MCF 10A (cell line): ENCODE data around the gene PEMT. TPM values are rescaled to one million over a fixed set of nuclear protein-coding genes. Genes with fewer than 3 reads are reported as not detected.

Experiments
- BruUV-seq: library from RNA; stranded (reverse); fragments of 400-500 nt; replicated peaks from 2 replicates; lab custom pipeline; 2021; lab: Mats Ljungman, UMichigan
- CTCF ChIA-PET: fragments of 300-600 bp; sonication (Branson Sonifier 250); formaldehyde crosslinking; extraction: SDS; loops from one replicate; lab custom pipeline; 2021; ENCODE audit warnings: antibody characterized with exemption, inconsistent platforms; lab: Yijun Ruan, JAX
- POLR2A ChIA-PET: fragments of 300-600, 350-650 bp; sonication (Branson Sonifier 250); formaldehyde crosslinking; extraction: SDS; loops from one replicate; lab custom pipeline; 2020; ENCODE audit warnings: antibody characterized with exemption, inconsistent platforms; lab: Yijun Ruan, JAX
- DNase-seq: peaks from one replicate; pipeline ENCODE4 v3.0.0-alpha.2; 2018; ENCODE audit not compliant: unreplicated experiment
- H3K27ac Mint-ChIP-seq: one replicate; pipeline ENCODE4 v1.8.0; 2022; ENCODE audit warnings: mild to moderate bottlenecking, low read depth, mixed read lengths; ENCODE audit not compliant: unreplicated experiment
- H3K27me3 Mint-ChIP-seq: one replicate; pipeline ENCODE4 v1.8.0; 2022; ENCODE audit warnings: mixed read lengths; ENCODE audit not compliant: insufficient read depth, unreplicated experiment
- H3K36me3 Mint-ChIP-seq: one replicate; pipeline ENCODE4 v1.8.0; 2022; ENCODE audit warnings: mild to moderate bottlenecking, moderate library complexity, mixed read lengths; ENCODE audit not compliant: insufficient read depth, unreplicated experiment
- H3K4me1 Mint-ChIP-seq: one replicate; pipeline ENCODE4 v1.8.0; 2022; ENCODE audit warnings: mixed read lengths; ENCODE audit not compliant: insufficient read depth, unreplicated experiment
- H3K4me3 Mint-ChIP-seq: one replicate; pipeline ENCODE4 v1.8.0; 2022; ENCODE audit warnings: mild to moderate bottlenecking, moderate library complexity, mixed read lengths; ENCODE audit not compliant: unreplicated experiment
- H3K9me3 Mint-ChIP-seq: one replicate; pipeline ENCODE4 v1.8.0; 2022; ENCODE audit warnings: mixed read lengths; ENCODE audit not compliant: unreplicated experiment
- CTCF ChIP-seq: fragments of 200-600 bp; IDR thresholded peaks from one replicate; pipeline ENCODE4 v1.8.0; 2022; ENCODE audit warnings: antibody characterized with exemption, mild to moderate bottlenecking; ENCODE audit not compliant: unreplicated experiment
- intact Hi-C: fragments of 100-400 bp; cut with micrococcal nuclease; formaldehyde crosslinking; loops from 2 replicates; pipeline ENCODE4 v1.14.1; 2022
- total RNA-seq: library from RNA; stranded (reverse); gene quantifications from 2 replicates; pipeline ENCODE4 v1.2.3, GENCODE V29; 2022

PEMT gene
- total RNA-seq, 1 experiment from 2014 or later, result 49.8 TPM

DNA sequence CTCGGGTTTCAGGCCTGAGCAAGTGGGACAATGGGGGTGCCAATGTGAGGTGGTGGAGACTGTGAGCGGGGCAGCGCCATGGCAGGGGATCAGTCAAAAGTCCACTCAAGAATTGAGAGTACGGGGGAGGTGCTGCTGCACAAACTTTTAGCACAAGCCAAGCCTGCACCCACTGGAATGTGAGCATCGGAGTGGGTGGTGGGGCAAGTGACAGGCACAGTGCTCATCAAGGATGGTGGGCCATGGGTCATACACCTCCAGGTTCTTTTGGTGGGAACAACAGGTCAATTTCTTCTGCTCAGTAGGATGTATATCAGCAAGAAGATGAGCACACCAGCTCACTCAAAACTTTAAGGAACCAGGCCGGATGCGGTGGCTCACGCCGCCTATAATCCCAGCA is 32.4 kb upstream of the PEMT start:
- no peak for TF ChIP-seq CTCF
- intact Hi-C loops, result no loop called here
- no peaks in the 10 kb centered on the region for H3K4me1 Mint-ChIP-seq
- no peaks in the 10 kb centered on the region for H3K9me3 Mint-ChIP-seq
- H3K27ac Mint-ChIP-seq, result no peak overlapping the region
- H3K27me3 Mint-ChIP-seq, result peaks cover 19% of the 10 kb centered on the region
- BruUV-seq, result no TSS peak
- H3K4me3 Mint-ChIP-seq, result no peak overlapping the region
- ChIA-PET POLR2A (no interaction called here), CTCF (no interaction called here)
- no peaks in the 10 kb centered on the region for H3K36me3 Mint-ChIP-seq
- no peak for DNase-seq

GRCh38 chr17:17621254-17621653 is 29.7 kb upstream of the PEMT start:
- intact Hi-C loops, result no loop called here
- no peak for DNase-seq
- Mint-ChIP-seq H3K4me1 (no peaks in the 10 kb centered on the region), H3K4me3 (no peak overlapping the region), H3K27ac (peak overlapping the region; percentile 28), H3K27me3 (peaks cover 19% of the 10 kb centered on the region), H3K36me3 (no peaks in the 10 kb centered on the region), H3K9me3 (no peaks in the 10 kb centered on the region)
- BruUV-seq, result no TSS peak
- no peak for TF ChIP-seq CTCF
- ChIA-PET CTCF (no interaction called here), POLR2A (interaction anchor here (0.7 kb wide), 1 partner anchor 15 kb away, joined by 3 read pairs; no protein-coding TSS in a partner anchor)

- ChIA-PET CTCF (interaction anchor here (0.5 to 4.5 kb wide), 23 partner anchors 9 to 1428 kb away, joined by 3 to 32 read pairs (median 4); partner anchors contain the start of genes PEMT and RASD1), POLR2A (interaction anchor here (0.6 to 1.4 kb wide), 6 partner anchors 8 to 655 kb away, joined by 3 to 8 read pairs (median 3); no protein-coding TSS in a partner anchor)
- intact Hi-C loops, result loop anchor here (1.0 to 2.0 kb wide), 2 partner anchors 117 to 257 kb away; partner anchors contain the start of gene RASD1
- no peaks in the 10 kb centered on the region for H3K4me1 Mint-ChIP-seq
- peak; percentile 44 for TF ChIP-seq CTCF
- BruUV-seq, result no TSS peak
- DNase-seq, result peak; percentile 69
- H3K27me3 Mint-ChIP-seq, result no peaks in the 10 kb centered on the region
- peaks cover 7% of the 10 kb centered on the region for H3K9me3 Mint-ChIP-seq
- no peak overlapping the region for H3K4me3 Mint-ChIP-seq
- H3K36me3 Mint-ChIP-seq, result no peaks in the 10 kb centered on the region
- H3K27ac Mint-ChIP-seq, result no peak overlapping the region
These were observed 22.2 kb upstream of the PEMT start for GRCh38 chr17:17613708-17614114.

DNA sequence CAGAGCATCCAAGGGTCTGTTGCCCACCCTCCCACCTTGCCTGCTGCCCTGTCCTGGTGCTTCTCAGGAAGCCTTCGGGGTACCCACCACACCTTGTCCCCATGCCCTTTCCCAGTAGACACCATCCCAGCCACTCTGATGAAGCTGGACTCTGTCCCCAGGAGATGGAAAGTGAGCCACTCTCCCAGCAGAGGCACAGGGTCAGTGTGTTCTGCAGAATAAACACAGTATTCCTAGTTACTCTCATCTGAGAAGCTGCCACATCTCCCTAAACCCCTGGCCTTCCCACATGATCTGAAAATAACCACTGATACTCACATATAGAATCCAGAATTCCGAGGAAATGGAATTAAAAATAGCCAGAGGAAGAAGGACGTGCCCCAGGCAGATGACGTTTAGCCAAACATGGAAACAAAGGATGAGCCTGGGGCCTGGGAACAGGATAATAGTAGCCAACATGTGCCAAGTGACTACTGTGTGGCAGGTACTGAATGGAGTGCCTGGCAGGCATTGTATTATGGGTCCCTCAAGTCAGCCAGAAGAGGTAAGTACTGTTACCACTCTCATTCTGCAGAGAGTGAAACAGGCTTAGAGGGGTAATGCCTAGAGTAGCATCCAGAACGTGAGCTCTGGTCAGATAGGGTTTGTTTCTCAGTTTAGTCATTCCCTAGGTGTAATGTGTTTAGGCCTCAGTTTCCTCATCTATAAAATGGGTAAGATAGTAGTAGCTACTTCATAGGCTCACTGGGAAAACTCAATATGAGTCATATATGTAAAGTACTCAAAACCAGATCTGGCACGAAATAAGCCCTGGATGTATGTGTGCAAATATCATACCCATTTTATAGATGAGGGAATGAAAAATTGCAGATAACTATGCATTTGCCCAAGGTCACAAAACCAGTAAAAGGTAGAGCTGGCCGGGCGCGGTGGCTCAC is 20.8 kb upstream of the PEMT start:
- BruUV-seq, result no TSS peak
- Mint-ChIP-seq H3K4me1 (no peaks in the 10 kb centered on the region), H3K4me3 (no peak overlapping the region), H3K9me3 (peaks cover 7% of the 10 kb centered on the region), H3K27ac (no peak overlapping the region), H3K27me3 (peaks cover under 1% of the 10 kb centered on the region), H3K36me3 (no peaks in the 10 kb centered on the region)
- no peak for DNase-seq
- POLR2A ChIA-PET, result interaction anchor here (0.6 kb wide), 1 partner anchor 82 kb away, joined by 3 read pairs; no protein-coding TSS in a partner anchor
- CTCF ChIA-PET, result interaction anchor here (0.6 to 4.5 kb wide), 9 partner anchors 9 to 382 kb away, joined by 3 to 32 read pairs (median 12); partner anchors contain the start of gene RASD1
- intact Hi-C loops, result loop anchor here (1.0 to 2.0 kb wide), 2 partner anchors 116 to 256 kb away; partner anchors contain the start of gene RASD1
- TF ChIP-seq CTCF, result no peak
